ENCODE data around the gene NECAB3.

NECAB3 gene

DNA sequence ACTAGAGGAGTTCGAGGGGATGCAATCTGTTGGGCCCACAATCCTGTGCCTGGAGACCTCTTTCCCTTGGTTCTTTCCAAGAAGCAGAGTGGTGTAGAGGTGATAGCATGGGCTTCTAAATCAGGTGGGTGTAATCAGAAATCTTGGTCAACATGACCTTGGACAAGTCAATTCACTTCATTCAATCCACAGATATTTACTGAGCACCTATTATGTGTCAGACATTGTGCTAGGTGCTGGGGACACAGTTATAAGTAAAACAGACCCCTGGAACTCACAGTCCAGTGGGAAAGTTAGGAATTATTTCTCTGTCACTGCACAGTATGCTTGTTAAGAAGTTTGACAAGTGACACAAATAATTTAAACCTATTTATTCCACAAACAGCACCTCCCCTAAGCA, 15.3 kb upstream of the NECAB3 start:
- no peak for TF ChIP-seq CTCF (IDR thresholded peaks at IDR 0.05)

- TF ChIP-seq CTCF (IDR thresholded peaks at IDR 0.05) = no peak
These were observed 14.8 kb upstream of the NECAB3 start for GRCh38 chr20:33688938-33689424.

- TF ChIP-seq CTCF (IDR thresholded peaks at IDR 0.05) = no peak
These were observed 14.0 kb upstream of the NECAB3 start for GRCh38 chr20:33687993-33688937.

DNA sequence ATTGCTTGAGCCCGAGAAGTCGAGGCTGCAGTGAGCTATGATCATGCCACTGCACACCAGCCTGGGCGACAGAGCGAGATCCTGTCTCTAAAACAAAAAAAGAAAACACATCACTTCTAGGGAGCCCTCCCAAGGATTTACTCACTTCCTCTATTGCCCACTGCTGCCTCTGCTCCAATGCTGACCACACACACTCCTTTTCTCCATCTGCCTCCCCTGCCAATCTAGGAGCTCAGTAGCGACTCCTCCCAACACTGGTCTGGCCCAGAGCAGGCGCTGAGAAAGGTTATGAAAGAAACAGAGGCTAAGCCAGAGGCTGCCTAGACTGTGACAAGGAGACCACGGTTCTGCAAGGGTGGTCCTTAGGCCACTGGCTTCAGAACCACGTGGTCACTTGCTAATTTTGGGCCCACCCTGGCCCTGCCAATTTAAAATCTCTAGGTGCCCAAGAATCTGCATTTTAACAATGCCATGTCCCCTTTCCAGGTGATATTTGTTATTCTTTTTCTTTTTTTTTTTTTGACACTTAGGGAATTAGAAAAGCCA, 13.2 kb upstream of the NECAB3 start:
- TF ChIP-seq CTCF (IDR thresholded peaks at IDR 0.05) = no peak

GRCh38 chr20:33686984-33687366, 12.7 kb upstream of the NECAB3 start:
- no peak for TF ChIP-seq CTCF (IDR thresholded peaks at IDR 0.05)

DNA sequence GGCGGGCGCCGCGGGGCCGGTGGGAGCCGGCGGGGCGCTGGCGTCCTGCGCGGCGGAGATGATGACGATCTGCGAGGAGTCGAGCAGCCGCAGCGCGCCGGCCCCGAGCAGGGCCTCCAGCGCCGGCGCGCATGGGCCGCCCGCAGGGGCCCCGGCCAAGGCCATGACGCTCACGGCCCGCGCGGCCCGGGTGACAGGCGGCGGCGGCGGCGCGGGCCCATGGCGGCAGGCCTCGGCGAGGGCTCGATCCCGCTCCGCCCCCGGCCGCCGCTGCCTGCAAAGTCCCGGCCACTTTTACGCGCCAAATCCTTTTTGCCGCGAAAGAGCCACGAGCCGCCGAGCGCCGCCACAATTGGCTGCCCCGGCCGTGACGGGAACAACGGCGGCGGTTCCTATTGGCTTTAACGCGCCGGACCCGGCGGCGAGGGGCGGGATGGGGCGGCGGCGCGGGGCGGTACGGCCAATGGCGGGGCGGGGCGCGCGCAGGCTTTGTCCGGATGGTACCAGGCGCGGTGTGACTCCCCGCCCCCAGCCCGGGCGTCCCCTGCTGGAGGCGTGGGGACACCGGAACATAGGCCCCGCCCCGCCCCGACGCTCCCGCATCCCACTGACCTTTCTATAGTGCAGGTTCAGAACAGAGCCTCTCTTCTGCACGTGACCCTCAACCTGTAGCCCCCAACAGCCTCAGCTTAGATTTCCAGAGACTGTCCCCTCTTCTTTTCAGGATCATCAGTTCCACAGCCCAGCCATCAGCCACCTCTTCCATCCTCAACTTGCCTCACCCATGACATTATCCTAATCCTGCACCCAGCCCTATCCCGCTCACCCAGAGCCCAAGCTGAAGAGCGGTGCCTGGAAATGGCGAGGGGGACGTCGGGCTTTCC, 12.1 kb upstream of the NECAB3 start, which contains the start of gene E2F1:
TSS of gene E2F1 (minus strand) at position 286 of the 884 bp plus-strand sequence. CDS start at position 165, 121 bp downstream.
- no peak for TF ChIP-seq CTCF (IDR thresholded peaks at IDR 0.05)

All from LNCAP (cell line).